Neural cell (in vitro differentiated cells): ENCODE measurements around the gene OR6C3. TPM values are rescaled to one million over a fixed set of nuclear protein-coding genes. Genes with fewer than 3 reads are reported as not detected.

Experiments
- H2AFZ ChIP-seq: fragments of 200-600, 300-800 bp; sonication (generic), shearing (Covaris generic); 2 replicates; pipeline ENCODE4 v1.6.0; 2014; ENCODE audit warnings: low read depth, mild to moderate bottlenecking, antibody characterized with exemption, low read length, moderate library complexity
- H3F3A ChIP-seq: fragments of 200-600 bp; shearing (Covaris generic); 2 replicates; pipeline ENCODE4 v1.6.1; 2016; ENCODE audit warnings: mild to moderate bottlenecking, moderate library complexity, mixed read lengths, antibody characterized with exemption, low read length; ENCODE audit not compliant: insufficient read depth, poor library complexity, severe bottlenecking
- H3K27ac ChIP-seq: fragments of 200-600, 300-800 bp; sonication (generic), shearing (Covaris generic); 2 replicates; pipeline ENCODE4 v1.5.1; 2014; ENCODE audit warnings: mild to moderate bottlenecking, low read length, moderate library complexity
- H3K27me3 ChIP-seq: fragments of 300-800, 200-600 bp; sonication (generic), shearing (Covaris generic); 2 replicates; pipeline ENCODE4 v1.6.0; 2014; ENCODE audit warnings: mild to moderate bottlenecking, low read depth, low read length, moderate library complexity; ENCODE audit not compliant: insufficient read depth
- H3K36me3 ChIP-seq: fragments of 300-800, 200-600 bp; sonication (generic), shearing (Covaris generic); 2 replicates; pipeline ENCODE4 v1.5.1; 2014; ENCODE audit warnings: mild to moderate bottlenecking, antibody characterized with exemption, low read length, moderate library complexity; ENCODE audit not compliant: insufficient read depth
- H3K4me2 ChIP-seq: fragments of 300-800, 200-600 bp; sonication (generic), shearing (Covaris generic); 2 replicates; pipeline ENCODE4 v1.6.0; 2014; ENCODE audit warnings: mild to moderate bottlenecking, low read length
- H3K4me3 ChIP-seq: fragments of 300-800, 200-600 bp; sonication (generic), shearing (Covaris generic); 2 replicates; pipeline ENCODE4 v1.5.1; 2014; ENCODE audit warnings: mild to moderate bottlenecking, low read length, moderate library complexity
- H3K79me2 ChIP-seq: fragments of 200-600 bp; shearing (Covaris generic); replicated peaks from 2 replicates; pipeline ENCODE4 v1.6.0; 2014; ENCODE audit warnings: mild to moderate bottlenecking, low read length, moderate library complexity; ENCODE audit not compliant: insufficient read depth
- H3K9ac ChIP-seq: fragments of 300-800, 200-600 bp; sonication (generic), shearing (Covaris generic); 2 replicates; pipeline ENCODE4 v1.6.1; 2016; ENCODE audit warnings: mild to moderate bottlenecking, low read length, mixed read lengths
- H3K9me2 ChIP-seq: fragments of 200-600 bp; shearing (Covaris generic); 2 replicates; pipeline ENCODE4 v1.6.1; 2016; ENCODE audit warnings: mild to moderate bottlenecking, low read length, mixed read lengths; ENCODE audit not compliant: insufficient read depth
- H3K9me3 ChIP-seq: fragments of 200-600, 300-800 bp; sonication (generic), shearing (Covaris generic); 2 replicates; pipeline ENCODE4 v1.6.1; 2016; ENCODE audit warnings: mild to moderate bottlenecking, mixed run types, low read length, moderate library complexity, mixed read lengths
- H4K20me1 ChIP-seq: fragments of 200-600 bp; shearing (Covaris generic); 2 replicates; pipeline ENCODE4 v1.6.1; 2016; ENCODE audit warnings: mild to moderate bottlenecking, mixed run types; ENCODE audit not compliant: insufficient read depth
- EP300 ChIP-seq: fragments of 450-650 bp; conservative IDR thresholded peaks from 2 replicates; pipeline ENCODE4 v1.6.1; 2014; ENCODE audit warnings: antibody characterized with exemption, mild to moderate bottlenecking, moderate library complexity; ENCODE audit not compliant: poor library complexity, severe bottlenecking
- EZH2 ChIP-seq: fragments of 200-600, 300-800 bp; shearing (Covaris generic), sonication (generic); IDR thresholded peaks from 2 replicates; pipeline ENCODE4 v1.6.1; 2014; ENCODE audit warnings: antibody characterized with exemption, low read length, borderline replicate concordance, mild to moderate bottlenecking; ENCODE audit not compliant: insufficient read depth, poor library complexity, severe bottlenecking
- MXI1 ChIP-seq: fragments of 450-650 bp; conservative IDR thresholded peaks from 2 replicates; pipeline ENCODE4 v1.6.1; 2014; ENCODE audit warnings: antibody characterized with exemption, mild to moderate bottlenecking; ENCODE audit not compliant: poor library complexity, severe bottlenecking
- POLR2AphosphoS5 ChIP-seq: IDR thresholded peaks from 2 replicates; pipeline ENCODE4 v1.6.1; 2012
- RAD21 ChIP-seq: fragments of 450-650 bp; conservative IDR thresholded peaks from 2 replicates; pipeline ENCODE4 v1.6.1; 2014; ENCODE audit warnings: antibody characterized with exemption, mild to moderate bottlenecking, moderate library complexity
- SMC3 ChIP-seq: fragments of 450-650 bp; conservative IDR thresholded peaks from 2 replicates; pipeline ENCODE4 v1.6.1; 2014; ENCODE audit warnings: antibody characterized with exemption, mild to moderate bottlenecking, moderate library complexity; ENCODE audit not compliant: poor library complexity
- TAF1 ChIP-seq: IDR thresholded peaks from 2 replicates; pipeline ENCODE4 v1.6.1; 2012; ENCODE audit warnings: low read depth
- polyA plus RNA-seq: library from polyadenylated mRNA; depleted of rRNA; stranded (reverse); fragments of >200 nt; gene quantifications from 2 replicates; pipeline ENCODE4 v1.2.3, GENCODE V29; 2014
- TF ChIP-seq, protein P1 (sequence below): fragments of 450-650 bp; IDR thresholded peaks from 2 replicates; pipeline ENCODE4 v1.5.1; 2014; ENCODE audit warnings: antibody characterized with exemption, mild to moderate bottlenecking, moderate library complexity; ENCODE audit not compliant: poor library complexity, severe bottlenecking
- TF ChIP-seq, protein P2 (sequence below): IDR thresholded peaks from 2 replicates; pipeline ENCODE4 v1.6.1; 2012; ENCODE audit warnings: borderline replicate concordance

OR6C3 gene
- polyA plus RNA-seq, 1 donor from 2014 or later: not detected

DNA sequence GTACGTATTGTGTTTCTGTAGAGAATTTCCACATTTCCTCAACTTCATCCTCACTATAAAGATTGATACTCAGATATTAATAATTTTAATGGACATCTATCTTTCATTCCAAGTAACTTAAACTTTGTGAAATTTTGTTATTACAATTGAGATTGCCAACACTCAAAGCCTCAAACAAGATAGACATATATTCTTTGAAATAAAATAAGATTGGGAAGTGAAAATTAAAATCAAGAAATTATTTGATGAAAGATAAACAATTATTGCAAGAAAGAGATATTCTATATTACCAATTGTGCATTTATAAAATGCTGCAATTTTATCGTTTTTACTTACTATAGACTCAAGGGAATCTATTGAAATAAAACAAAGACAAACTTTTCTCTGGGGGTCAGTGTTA, 34.1 kb upstream of the OR6C3 start, which contains the start of gene OR6C6:
TSS of gene OR6C6 (minus strand) at position 101 of the 400 bp plus-strand sequence. CDS start 1,337 bp downstream, outside the sequence.
- Histone ChIP-seq H3K9me3 (no peaks in the 10 kb centered on the region), H3K4me2 (no peak within 1 kb of the TSS), H3K36me3 (no peaks in the 10 kb centered on the region), H3K79me2 (no peaks in the 10 kb centered on the region), H4K20me1 (no peaks in the 10 kb centered on the region), H3K27ac (no peak within 1 kb of the TSS), H3F3A (no peaks in the 10 kb centered on the region), H3K27me3 (no peaks in the 10 kb centered on the region), H3K4me3 (no peak within 1 kb of the TSS), H3K9me2 (no peaks in the 10 kb centered on the region), H3K9ac (no peak within 1 kb of the TSS), H2AFZ (no peak within 1 kb of the TSS)
- TF ChIP-seq RAD21 (no peak), EZH2 (no peak), MXI1 (no peak), POLR2AphosphoS5 (no peak), EP300 (no peak), TAF1 (no peak), SMC3 (no peak)
- TF ChIP-seq, protein P1, sequence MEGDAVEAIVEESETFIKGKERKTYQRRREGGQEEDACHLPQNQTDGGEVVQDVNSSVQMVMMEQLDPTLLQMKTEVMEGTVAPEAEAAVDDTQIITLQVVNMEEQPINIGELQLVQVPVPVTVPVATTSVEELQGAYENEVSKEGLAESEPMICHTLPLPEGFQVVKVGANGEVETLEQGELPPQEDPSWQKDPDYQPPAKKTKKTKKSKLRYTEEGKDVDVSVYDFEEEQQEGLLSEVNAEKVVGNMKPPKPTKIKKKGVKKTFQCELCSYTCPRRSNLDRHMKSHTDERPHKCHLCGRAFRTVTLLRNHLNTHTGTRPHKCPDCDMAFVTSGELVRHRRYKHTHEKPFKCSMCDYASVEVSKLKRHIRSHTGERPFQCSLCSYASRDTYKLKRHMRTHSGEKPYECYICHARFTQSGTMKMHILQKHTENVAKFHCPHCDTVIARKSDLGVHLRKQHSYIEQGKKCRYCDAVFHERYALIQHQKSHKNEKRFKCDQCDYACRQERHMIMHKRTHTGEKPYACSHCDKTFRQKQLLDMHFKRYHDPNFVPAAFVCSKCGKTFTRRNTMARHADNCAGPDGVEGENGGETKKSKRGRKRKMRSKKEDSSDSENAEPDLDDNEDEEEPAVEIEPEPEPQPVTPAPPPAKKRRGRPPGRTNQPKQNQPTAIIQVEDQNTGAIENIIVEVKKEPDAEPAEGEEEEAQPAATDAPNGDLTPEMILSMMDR: no peak
- TF ChIP-seq, protein P2, sequence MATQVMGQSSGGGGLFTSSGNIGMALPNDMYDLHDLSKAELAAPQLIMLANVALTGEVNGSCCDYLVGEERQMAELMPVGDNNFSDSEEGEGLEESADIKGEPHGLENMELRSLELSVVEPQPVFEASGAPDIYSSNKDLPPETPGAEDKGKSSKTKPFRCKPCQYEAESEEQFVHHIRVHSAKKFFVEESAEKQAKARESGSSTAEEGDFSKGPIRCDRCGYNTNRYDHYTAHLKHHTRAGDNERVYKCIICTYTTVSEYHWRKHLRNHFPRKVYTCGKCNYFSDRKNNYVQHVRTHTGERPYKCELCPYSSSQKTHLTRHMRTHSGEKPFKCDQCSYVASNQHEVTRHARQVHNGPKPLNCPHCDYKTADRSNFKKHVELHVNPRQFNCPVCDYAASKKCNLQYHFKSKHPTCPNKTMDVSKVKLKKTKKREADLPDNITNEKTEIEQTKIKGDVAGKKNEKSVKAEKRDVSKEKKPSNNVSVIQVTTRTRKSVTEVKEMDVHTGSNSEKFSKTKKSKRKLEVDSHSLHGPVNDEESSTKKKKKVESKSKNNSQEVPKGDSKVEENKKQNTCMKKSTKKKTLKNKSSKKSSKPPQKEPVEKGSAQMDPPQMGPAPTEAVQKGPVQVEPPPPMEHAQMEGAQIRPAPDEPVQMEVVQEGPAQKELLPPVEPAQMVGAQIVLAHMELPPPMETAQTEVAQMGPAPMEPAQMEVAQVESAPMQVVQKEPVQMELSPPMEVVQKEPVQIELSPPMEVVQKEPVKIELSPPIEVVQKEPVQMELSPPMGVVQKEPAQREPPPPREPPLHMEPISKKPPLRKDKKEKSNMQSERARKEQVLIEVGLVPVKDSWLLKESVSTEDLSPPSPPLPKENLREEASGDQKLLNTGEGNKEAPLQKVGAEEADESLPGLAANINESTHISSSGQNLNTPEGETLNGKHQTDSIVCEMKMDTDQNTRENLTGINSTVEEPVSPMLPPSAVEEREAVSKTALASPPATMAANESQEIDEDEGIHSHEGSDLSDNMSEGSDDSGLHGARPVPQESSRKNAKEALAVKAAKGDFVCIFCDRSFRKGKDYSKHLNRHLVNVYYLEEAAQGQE: no peak

DNA sequence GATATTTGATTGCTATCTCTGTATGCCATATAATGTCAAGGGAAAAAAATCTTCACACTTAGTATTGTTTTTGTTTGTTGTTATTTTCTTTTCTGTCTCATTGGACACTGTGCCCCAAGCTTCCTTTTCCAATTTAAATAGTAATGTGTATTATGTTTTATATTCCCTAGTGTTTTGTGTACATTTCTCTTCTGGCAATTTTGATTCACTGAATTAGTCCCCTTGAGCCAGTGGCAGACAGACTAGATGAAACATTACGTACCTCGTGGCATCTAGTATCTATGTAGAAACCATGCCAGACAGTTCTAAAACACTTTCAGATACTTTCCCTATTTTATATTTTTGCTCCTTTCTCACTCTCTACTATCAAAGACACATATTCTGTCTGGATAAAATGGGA, 16.5 kb upstream of the OR6C3 start, which contains the start of gene OR6C1:
TSS of gene OR6C1 (plus strand) at position 301 of the 400 bp plus-strand sequence. CDS start 6,257 bp downstream, outside the sequence.
- Histone ChIP-seq H2AFZ (no peak within 1 kb of the TSS), H3K36me3 (no peaks in the 10 kb centered on the region), H4K20me1 (no peaks in the 10 kb centered on the region), H3K9me2 (no peaks in the 10 kb centered on the region), H3K27me3 (no peaks in the 10 kb centered on the region), H3K79me2 (no peaks in the 10 kb centered on the region), H3F3A (no peaks in the 10 kb centered on the region), H3K9ac (no peak within 1 kb of the TSS), H3K9me3 (no peaks in the 10 kb centered on the region), H3K4me2 (no peak within 1 kb of the TSS), H3K27ac (no peak within 1 kb of the TSS), H3K4me3 (no peak within 1 kb of the TSS)
- TF ChIP-seq EP300 (no peak), POLR2AphosphoS5 (no peak), TAF1 (no peak), RAD21 (no peak), SMC3 (no peak), EZH2 (no peak), MXI1 (no peak)
- TF ChIP-seq, protein P2: no peak
- TF ChIP-seq, protein P1: no peak
